GM23338 (cell line): ENCODE data around the gene SLCO1C1. TPM values are rescaled to one million over a fixed set of nuclear protein-coding genes. Genes with fewer than 3 reads are reported as not detected.

Source experiments
- ATAC-seq: fragments of 200-7000 bp; cut with Tn5 transposase; 3 replicates; pipeline ENCODE4 v1.9.1; 2020
- DNase-seq: peaks from one replicate; pipeline ENCODE4 v3.0.0-alpha.2; 2015; ENCODE audit warnings: low spot score
- H2AFZ ChIP-seq: fragments of 200-600 bp; sonication (generic); 2 replicates; pipeline ENCODE4 v1.8.0; 2016; ENCODE audit warnings: antibody characterized with exemption, mild to moderate bottlenecking, moderate library complexity
- H3F3A ChIP-seq: fragments of 200-600 bp; sonication (generic); replicated peaks from 2 replicates; pipeline ENCODE4 v1.8.0; 2017; ENCODE audit warnings: antibody characterized with exemption, mixed run types, low read depth
- H3K27ac ChIP-seq: fragments of 200-600 bp; sonication (generic); 2 replicates; pipeline ENCODE4 v1.6.1; 2016; ENCODE audit warnings: low read depth
- H3K27me3 ChIP-seq: fragments of 200-600 bp; sonication (generic); 2 replicates; pipeline ENCODE4 v1.8.0; 2016; ENCODE audit warnings: mild to moderate bottlenecking, mixed run types, moderate library complexity; ENCODE audit not compliant: insufficient read depth
- H3K36me3 ChIP-seq: fragments of 200-600 bp; sonication (generic); 2 replicates; pipeline ENCODE4 v1.8.0; 2016; ENCODE audit warnings: mild to moderate bottlenecking; ENCODE audit not compliant: insufficient read depth
- H3K4me1 ChIP-seq: fragments of 200-600 bp; sonication (generic); 2 replicates; pipeline ENCODE4 v1.8.0; 2016; ENCODE audit warnings: mild to moderate bottlenecking, moderate library complexity; ENCODE audit not compliant: insufficient read depth
- H3K4me2 ChIP-seq: fragments of 200-600 bp; sonication (generic); 2 replicates; pipeline ENCODE4 v1.7.1; 2017; ENCODE audit warnings: mixed run types
- H3K4me3 ChIP-seq: fragments of 200-600 bp; sonication (generic); 2 replicates; pipeline ENCODE4 v1.6.1; 2016; ENCODE audit warnings: mixed run types
- H3K79me2 ChIP-seq: fragments of 200-600 bp; sonication (generic); replicated peaks from 2 replicates; pipeline ENCODE4 v1.8.0; 2017; ENCODE audit warnings: mild to moderate bottlenecking; ENCODE audit not compliant: insufficient read depth
- H3K9me2 ChIP-seq: fragments of 200-600 bp; sonication (generic); 2 replicates; pipeline ENCODE4 v1.8.0; 2017; ENCODE audit not compliant: insufficient read depth
- H4K20me1 ChIP-seq: fragments of 200-600 bp; sonication (generic); replicated peaks from 2 replicates; pipeline ENCODE4 v1.8.0; 2017; ENCODE audit warnings: mild to moderate bottlenecking; ENCODE audit not compliant: insufficient read depth
- H3K27ac Mint-ChIP-seq: 2 replicates; pipeline ENCODE4 v1.8.0; 2020; ENCODE audit warnings: inconsistent platforms, mild to moderate bottlenecking, moderate library complexity, mixed read lengths
- H3K27me3 Mint-ChIP-seq: 3 replicates; pipeline ENCODE4 v1.8.0; 2022; ENCODE audit warnings: low read depth, mild to moderate bottlenecking, moderate library complexity, mixed read lengths, inconsistent platforms; ENCODE audit not compliant: insufficient read depth, poor library complexity
- H3K36me3 Mint-ChIP-seq: 3 replicates; pipeline ENCODE4 v1.8.0; 2021; ENCODE audit warnings: low read depth, mild to moderate bottlenecking, inconsistent platforms, moderate library complexity, mixed read lengths
- H3K4me1 Mint-ChIP-seq: 3 replicates; pipeline ENCODE4 v1.8.0; 2020; ENCODE audit warnings: mild to moderate bottlenecking, inconsistent platforms, mixed read lengths
- H3K4me3 Mint-ChIP-seq: 3 replicates; pipeline ENCODE4 v1.8.0; 2021; ENCODE audit warnings: moderate library complexity, mild to moderate bottlenecking, inconsistent platforms, mixed read lengths
- H3K9me3 Mint-ChIP-seq: 3 replicates; pipeline ENCODE4 v1.8.0; 2020; ENCODE audit warnings: moderate library complexity, mild to moderate bottlenecking, inconsistent platforms, mixed read lengths
- EZH2 ChIP-seq: fragments of 200-600 bp; sonication (generic); IDR thresholded peaks from one replicate; pipeline ENCODE4 v1.8.0; 2017; ENCODE audit warnings: antibody characterized with exemption, mild to moderate bottlenecking, low read depth; ENCODE audit not compliant: unreplicated experiment
- polyA plus RNA-seq: library from polyadenylated mRNA; unstranded; fragments of >200 nt; fragmentation: Nextera tagmentation; extraction: Ambion mirVana; gene quantifications from 2 replicates; pipeline ENCODE4 v1.2.1, GENCODE V29; 2016
- total RNA-seq: library from RNA; depleted of rRNA; stranded (reverse); fragments of >200 nt; shearing (Covaris generic); gene quantifications from 2 replicates; pipeline ENCODE4 v1.2.3, GENCODE V29; 2014
- TF ChIP-seq, protein P1 (sequence below), 2 experiments: fragments of 200-600 bp in 1 of 2; sonication (generic) in 1 of 2; conservative IDR thresholded peaks; 2 replicates each; pipeline versions ENCODE4 v1.5.1 to v1.6.1; 2016 to 2017; ENCODE audit warnings: antibody characterized with exemption in 2 of 2, low read depth in 2 of 2, mild to moderate bottlenecking in 2 of 2, moderate library complexity in 1 of 2
- TF ChIP-seq, protein P2 (sequence below): IDR thresholded peaks from one replicate; pipeline ENCODE4 v1.6.1; 2018; ENCODE audit warnings: antibody characterized with exemption; ENCODE audit not compliant: unreplicated experiment
- TF ChIP-seq, protein P3 (sequence below): fragments of 250-450 bp; sonication (Bioruptor Pico); IDR thresholded peaks from 2 replicates; pipeline ENCODE4 v1.5.0; 2020; ENCODE audit warnings: mild to moderate bottlenecking, moderate library complexity

SLCO1C1 gene
- total and polyA plus RNA-seq, 2 experiments from 2014 or later, result 0.86 to 1.6 TPM

DNA sequence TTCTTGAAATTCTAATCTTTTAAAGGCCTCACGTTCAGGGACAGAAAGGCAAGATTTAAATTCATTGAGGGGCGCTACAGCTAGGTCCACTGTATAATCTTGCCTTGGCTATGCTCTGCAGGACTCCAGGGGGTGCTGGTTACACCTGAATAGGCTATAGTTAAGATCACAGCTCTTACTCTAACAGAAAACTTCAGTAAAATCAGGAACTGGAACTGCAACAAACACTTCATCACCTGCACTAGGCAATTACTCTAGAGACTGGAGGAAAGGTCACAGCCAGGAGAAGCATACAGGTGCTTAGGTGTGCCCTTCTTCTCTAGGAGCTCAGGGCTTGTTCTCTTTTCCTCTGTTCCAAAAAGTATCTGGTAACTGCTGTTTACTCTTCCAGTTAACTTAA, 20.9 kb downstream of the SLCO1C1 start:
- Histone ChIP-seq H3K27me3 (no peaks in the 10 kb centered on the region), H3F3A (no peaks in the 10 kb centered on the region), H3K36me3 (no peaks in the 10 kb centered on the region), H3K9me2 (no peaks in the 10 kb centered on the region), H3K4me3 (no peak overlapping the region), H2AFZ (peak overlapping the region; percentile 23; the same call in 1 of the 2 replicates), H3K4me2 (no peak overlapping the region), H3K4me1 (no peaks in the 10 kb centered on the region), H4K20me1 (no peaks in the 10 kb centered on the region), H3K27ac (no peak overlapping the region), H3K79me2 (no peaks in the 10 kb centered on the region)
- TF ChIP-seq, protein P1, sequence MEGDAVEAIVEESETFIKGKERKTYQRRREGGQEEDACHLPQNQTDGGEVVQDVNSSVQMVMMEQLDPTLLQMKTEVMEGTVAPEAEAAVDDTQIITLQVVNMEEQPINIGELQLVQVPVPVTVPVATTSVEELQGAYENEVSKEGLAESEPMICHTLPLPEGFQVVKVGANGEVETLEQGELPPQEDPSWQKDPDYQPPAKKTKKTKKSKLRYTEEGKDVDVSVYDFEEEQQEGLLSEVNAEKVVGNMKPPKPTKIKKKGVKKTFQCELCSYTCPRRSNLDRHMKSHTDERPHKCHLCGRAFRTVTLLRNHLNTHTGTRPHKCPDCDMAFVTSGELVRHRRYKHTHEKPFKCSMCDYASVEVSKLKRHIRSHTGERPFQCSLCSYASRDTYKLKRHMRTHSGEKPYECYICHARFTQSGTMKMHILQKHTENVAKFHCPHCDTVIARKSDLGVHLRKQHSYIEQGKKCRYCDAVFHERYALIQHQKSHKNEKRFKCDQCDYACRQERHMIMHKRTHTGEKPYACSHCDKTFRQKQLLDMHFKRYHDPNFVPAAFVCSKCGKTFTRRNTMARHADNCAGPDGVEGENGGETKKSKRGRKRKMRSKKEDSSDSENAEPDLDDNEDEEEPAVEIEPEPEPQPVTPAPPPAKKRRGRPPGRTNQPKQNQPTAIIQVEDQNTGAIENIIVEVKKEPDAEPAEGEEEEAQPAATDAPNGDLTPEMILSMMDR (conservative IDR thresholded peaks at IDR 0.05; ENCODE audit: low read depth in 2 of 2), result peak; percentile 60 to 67
- TF ChIP-seq, protein P2, sequence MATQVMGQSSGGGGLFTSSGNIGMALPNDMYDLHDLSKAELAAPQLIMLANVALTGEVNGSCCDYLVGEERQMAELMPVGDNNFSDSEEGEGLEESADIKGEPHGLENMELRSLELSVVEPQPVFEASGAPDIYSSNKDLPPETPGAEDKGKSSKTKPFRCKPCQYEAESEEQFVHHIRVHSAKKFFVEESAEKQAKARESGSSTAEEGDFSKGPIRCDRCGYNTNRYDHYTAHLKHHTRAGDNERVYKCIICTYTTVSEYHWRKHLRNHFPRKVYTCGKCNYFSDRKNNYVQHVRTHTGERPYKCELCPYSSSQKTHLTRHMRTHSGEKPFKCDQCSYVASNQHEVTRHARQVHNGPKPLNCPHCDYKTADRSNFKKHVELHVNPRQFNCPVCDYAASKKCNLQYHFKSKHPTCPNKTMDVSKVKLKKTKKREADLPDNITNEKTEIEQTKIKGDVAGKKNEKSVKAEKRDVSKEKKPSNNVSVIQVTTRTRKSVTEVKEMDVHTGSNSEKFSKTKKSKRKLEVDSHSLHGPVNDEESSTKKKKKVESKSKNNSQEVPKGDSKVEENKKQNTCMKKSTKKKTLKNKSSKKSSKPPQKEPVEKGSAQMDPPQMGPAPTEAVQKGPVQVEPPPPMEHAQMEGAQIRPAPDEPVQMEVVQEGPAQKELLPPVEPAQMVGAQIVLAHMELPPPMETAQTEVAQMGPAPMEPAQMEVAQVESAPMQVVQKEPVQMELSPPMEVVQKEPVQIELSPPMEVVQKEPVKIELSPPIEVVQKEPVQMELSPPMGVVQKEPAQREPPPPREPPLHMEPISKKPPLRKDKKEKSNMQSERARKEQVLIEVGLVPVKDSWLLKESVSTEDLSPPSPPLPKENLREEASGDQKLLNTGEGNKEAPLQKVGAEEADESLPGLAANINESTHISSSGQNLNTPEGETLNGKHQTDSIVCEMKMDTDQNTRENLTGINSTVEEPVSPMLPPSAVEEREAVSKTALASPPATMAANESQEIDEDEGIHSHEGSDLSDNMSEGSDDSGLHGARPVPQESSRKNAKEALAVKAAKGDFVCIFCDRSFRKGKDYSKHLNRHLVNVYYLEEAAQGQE, result no peak
- no peak for TF ChIP-seq EZH2
- TF ChIP-seq, protein P3, sequence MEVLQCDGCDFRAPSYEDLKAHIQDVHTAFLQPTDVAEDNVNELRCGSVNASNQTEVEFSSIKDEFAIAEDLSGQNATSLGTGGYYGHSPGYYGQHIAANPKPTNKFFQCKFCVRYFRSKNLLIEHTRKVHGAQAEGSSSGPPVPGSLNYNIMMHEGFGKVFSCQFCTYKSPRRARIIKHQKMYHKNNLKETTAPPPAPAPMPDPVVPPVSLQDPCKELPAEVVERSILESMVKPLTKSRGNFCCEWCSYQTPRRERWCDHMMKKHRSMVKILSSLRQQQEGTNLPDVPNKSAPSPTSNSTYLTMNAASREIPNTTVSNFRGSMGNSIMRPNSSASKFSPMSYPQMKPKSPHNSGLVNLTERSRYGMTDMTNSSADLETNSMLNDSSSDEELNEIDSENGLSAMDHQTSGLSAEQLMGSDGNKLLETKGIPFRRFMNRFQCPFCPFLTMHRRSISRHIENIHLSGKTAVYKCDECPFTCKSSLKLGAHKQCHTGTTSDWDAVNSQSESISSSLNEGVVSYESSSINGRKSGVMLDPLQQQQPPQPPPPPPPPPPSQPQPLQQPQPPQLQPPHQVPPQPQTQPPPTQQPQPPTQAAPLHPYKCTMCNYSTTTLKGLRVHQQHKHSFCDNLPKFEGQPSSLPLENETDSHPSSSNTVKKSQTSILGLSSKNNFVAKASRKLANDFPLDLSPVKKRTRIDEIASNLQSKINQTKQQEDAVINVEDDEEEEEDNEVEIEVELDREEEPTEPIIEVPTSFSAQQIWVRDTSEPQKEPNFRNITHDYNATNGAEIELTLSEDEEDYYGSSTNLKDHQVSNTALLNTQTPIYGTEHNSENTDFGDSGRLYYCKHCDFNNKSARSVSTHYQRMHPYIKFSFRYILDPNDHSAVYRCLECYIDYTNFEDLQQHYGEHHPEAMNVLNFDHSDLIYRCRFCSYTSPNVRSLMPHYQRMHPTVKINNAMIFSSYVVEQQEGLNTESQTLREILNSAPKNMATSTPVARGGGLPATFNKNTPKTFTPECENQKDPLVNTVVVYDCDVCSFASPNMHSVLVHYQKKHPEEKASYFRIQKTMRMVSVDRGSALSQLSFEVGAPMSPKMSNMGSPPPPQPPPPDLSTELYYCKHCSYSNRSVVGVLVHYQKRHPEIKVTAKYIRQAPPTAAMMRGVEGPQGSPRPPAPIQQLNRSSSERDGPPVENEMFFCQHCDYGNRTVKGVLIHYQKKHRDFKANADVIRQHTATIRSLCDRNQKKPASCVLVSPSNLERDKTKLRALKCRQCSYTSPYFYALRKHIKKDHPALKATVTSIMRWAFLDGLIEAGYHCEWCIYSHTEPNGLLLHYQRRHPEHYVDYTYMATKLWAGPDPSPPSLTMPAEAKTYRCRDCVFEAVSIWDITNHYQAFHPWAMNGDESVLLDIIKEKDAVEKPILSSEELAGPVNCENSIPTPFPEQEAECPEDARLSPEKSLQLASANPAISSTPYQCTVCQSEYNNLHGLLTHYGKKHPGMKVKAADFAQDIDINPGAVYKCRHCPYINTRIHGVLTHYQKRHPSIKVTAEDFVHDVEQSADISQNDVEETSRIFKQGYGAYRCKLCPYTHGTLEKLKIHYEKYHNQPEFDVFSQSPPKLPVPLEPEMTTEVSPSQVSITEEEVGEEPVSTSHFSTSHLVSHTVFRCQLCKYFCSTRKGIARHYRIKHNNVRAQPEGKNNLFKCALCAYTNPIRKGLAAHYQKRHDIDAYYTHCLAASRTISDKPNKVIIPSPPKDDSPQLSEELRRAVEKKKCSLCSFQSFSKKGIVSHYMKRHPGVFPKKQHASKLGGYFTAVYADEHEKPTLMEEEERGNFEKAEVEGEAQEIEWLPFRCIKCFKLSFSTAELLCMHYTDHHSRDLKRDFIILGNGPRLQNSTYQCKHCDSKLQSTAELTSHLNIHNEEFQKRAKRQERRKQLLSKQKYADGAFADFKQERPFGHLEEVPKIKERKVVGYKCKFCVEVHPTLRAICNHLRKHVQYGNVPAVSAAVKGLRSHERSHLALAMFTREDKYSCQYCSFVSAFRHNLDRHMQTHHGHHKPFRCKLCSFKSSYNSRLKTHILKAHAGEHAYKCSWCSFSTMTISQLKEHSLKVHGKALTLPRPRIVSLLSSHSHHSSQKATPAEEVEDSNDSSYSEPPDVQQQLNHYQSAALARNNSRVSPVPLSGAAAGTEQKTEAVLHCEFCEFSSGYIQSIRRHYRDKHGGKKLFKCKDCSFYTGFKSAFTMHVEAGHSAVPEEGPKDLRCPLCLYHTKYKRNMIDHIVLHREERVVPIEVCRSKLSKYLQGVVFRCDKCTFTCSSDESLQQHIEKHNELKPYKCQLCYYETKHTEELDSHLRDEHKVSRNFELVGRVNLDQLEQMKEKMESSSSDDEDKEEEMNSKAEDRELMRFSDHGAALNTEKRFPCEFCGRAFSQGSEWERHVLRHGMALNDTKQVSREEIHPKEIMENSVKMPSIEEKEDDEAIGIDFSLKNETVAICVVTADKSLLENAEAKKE (CRISPR knock-in tag), result no peak
- Mint-ChIP-seq H3K9me3 (no peaks in the 10 kb centered on the region), H3K36me3 (no peaks in the 10 kb centered on the region), H3K4me3 (no peak overlapping the region), H3K27me3 (peaks cover 2% of the 10 kb centered on the region), H3K27ac (no peak overlapping the region; the same call in 1 of the 2 replicates), H3K4me1 (peaks cover 6% of the 10 kb centered on the region; the same call in 2 of the 3 replicates)
- DNase-seq (peak; percentile 80), ATAC-seq (peak; percentile 98)
